K562 (cell line): Measurements from ENCODE around the gene CYSTM1.

ENCODE experiments used
- HEY1 ChIP-seq: fragments of 250-450 bp; sonication (Bioruptor Pico); IDR thresholded peaks from 2 replicates; pipeline ENCODE4 v1.5.0; 2020; ENCODE audit warnings: mild to moderate bottlenecking, moderate library complexity, borderline replicate concordance
- SRSF9 ChIP-seq: fragments of 200-400 bp; formaldehyde crosslinking; IDR thresholded peaks from 2 replicates; pipeline ENCODE4 v1.6.1; 2017; ENCODE audit warnings: low read depth, low read length, borderline replicate concordance
- STAT5A ChIP-seq: IDR thresholded peaks from 2 replicates; pipeline ENCODE4 v1.6.1; 2012; ENCODE audit warnings: low read length, inconsistent platforms, borderline replicate concordance
- TAF7 ChIP-seq: fragments of 450-650 bp; IDR thresholded peaks from 2 replicates; pipeline ENCODE4 v1.6.1; 2016; ENCODE audit warnings: missing genetic modification characterization, missing compliant biosample characterization
- ZBTB17 ChIP-seq: fragments of 450-650 bp; formaldehyde crosslinking; IDR thresholded peaks from 2 replicates; pipeline ENCODE4 v1.4.0; 2020; ENCODE audit warnings: mild to moderate bottlenecking
- ZBTB8A ChIP-seq: fragments of 450-650 bp; IDR thresholded peaks from 2 replicates; pipeline ENCODE4 v1.6.1; 2018; ENCODE audit warnings: mild to moderate bottlenecking, moderate library complexity; ENCODE audit not compliant: partially characterized antibody
- TF ChIP-seq, protein P1 (sequence below), 3 experiments: IDR thresholded peaks in 2 of 3; conservative IDR thresholded peaks in 1 of 3; 2 replicates each; pipeline ENCODE4 v1.5.1; 2011 to 2012; ENCODE audit warnings: low read length in 3 of 3, mild to moderate bottlenecking in 3 of 3, control low read depth in 2 of 3, improper control_type of control experiment in 1 of 3, inconsistent platforms in 1 of 3, low read depth in 1 of 3, mixed read lengths in 1 of 3, moderate library complexity in 1 of 3; ENCODE audit not compliant: insufficient read depth in 2 of 3
- TF ChIP-seq, protein P2 (sequence below): fragments of 450-650 bp; formaldehyde crosslinking; IDR thresholded peaks from 2 replicates; pipeline ENCODE4 v1.4.0; 2020; ENCODE audit warnings: mild to moderate bottlenecking
- TF ChIP-seq, protein P3 (sequence below): fragments of 450-650 bp; IDR thresholded peaks from 2 replicates; pipeline ENCODE4 v1.6.1; 2017; ENCODE audit warnings: mild to moderate bottlenecking, moderate library complexity

DNA sequence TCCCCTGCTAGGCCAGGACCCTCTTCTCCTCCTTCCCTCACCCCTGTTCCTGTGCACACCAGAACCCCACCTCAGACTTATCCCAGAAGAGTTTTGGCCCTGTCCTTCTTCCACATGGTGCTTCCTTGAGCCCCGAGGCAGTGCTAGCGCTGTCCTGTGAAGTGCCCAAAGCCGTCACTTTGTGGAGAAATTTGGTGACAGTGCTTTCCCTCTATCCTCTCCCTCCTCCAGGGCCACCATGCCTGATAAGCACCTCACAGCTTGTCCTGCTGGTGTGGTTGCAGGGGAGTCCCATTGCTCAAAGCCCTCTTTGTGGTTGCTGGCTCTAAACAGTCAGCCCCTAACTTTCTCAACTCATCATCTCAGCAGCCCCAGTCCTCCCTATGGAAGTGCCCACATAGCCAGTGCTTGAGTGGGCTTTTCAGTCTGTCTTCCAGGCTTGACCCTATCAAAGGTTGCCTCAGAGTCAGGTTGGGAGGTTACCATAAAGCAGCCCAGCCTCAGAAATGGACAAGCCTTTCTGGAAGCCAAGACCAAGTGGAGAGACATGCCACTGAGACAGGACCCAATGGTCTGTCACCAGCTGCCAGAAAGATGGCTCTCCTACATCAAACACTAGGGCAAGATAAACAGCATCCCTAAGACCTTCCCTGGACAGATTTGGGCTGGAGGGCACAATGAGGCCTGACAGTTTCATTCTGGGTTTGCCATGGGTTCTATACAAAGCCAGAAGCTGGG, 31.3 kb upstream of the CYSTM1 start:
- TF ChIP-seq, protein P1, sequence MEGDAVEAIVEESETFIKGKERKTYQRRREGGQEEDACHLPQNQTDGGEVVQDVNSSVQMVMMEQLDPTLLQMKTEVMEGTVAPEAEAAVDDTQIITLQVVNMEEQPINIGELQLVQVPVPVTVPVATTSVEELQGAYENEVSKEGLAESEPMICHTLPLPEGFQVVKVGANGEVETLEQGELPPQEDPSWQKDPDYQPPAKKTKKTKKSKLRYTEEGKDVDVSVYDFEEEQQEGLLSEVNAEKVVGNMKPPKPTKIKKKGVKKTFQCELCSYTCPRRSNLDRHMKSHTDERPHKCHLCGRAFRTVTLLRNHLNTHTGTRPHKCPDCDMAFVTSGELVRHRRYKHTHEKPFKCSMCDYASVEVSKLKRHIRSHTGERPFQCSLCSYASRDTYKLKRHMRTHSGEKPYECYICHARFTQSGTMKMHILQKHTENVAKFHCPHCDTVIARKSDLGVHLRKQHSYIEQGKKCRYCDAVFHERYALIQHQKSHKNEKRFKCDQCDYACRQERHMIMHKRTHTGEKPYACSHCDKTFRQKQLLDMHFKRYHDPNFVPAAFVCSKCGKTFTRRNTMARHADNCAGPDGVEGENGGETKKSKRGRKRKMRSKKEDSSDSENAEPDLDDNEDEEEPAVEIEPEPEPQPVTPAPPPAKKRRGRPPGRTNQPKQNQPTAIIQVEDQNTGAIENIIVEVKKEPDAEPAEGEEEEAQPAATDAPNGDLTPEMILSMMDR (IDR thresholded peaks at IDR 0.05 in 2 of 3, conservative IDR thresholded peaks at IDR 0.05 in 1 of 3; ENCODE audit: insufficient read depth in 2 of 3, low read depth in 1 of 3, low read length in 3 of 3), result no peak
- TF ChIP-seq, protein P2, sequence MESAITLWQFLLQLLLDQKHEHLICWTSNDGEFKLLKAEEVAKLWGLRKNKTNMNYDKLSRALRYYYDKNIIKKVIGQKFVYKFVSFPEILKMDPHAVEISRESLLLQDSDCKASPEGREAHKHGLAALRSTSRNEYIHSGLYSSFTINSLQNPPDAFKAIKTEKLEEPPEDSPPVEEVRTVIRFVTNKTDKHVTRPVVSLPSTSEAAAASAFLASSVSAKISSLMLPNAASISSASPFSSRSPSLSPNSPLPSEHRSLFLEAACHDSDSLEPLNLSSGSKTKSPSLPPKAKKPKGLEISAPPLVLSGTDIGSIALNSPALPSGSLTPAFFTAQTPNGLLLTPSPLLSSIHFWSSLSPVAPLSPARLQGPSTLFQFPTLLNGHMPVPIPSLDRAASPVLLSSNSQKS (CRISPR knock-in tag), result no peak
- TF ChIP-seq, protein P3, sequence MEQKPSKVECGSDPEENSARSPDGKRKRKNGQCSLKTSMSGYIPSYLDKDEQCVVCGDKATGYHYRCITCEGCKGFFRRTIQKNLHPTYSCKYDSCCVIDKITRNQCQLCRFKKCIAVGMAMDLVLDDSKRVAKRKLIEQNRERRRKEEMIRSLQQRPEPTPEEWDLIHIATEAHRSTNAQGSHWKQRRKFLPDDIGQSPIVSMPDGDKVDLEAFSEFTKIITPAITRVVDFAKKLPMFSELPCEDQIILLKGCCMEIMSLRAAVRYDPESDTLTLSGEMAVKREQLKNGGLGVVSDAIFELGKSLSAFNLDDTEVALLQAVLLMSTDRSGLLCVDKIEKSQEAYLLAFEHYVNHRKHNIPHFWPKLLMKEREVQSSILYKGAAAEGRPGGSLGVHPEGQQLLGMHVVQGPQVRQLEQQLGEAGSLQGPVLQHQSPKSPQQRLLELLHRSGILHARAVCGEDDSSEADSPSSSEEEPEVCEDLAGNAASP, result no peak
- TF ChIP-seq ZBTB8A, result no peak
- no peak for TF ChIP-seq ZBTB17 (CRISPR knock-in tag)
- TF ChIP-seq HEY1 (CRISPR knock-in tag), result no peak
- no peak for TF ChIP-seq SRSF9
- TF ChIP-seq TAF7 (tag), result no peak
- TF ChIP-seq STAT5A, result no peak
